Astrocyte (in vitro differentiated cells and primary cell): ENCODE results near the gene XPNPEP1. TPM values are rescaled to one million over a fixed set of nuclear protein-coding genes. Genes with fewer than 3 reads are reported as not detected.
A peak's percentile ranks its signal among the peaks of the same experiment; 100 is the strongest.

ENCODE experiments used
- DNase-seq: peaks from one replicate; pipeline ENCODE4 v3.0.0-alpha.2; 2010; ENCODE audit warnings: low read depth
- FAIRE-seq: peaks from 2 replicates; lab custom pipeline; 2011; peaks lifted over from hg19 to GRCh38; lab: Jason Lieb, UNC
- H2AFZ ChIP-seq: 2 replicates; pipeline ENCODE4 v1.6.0; 2012; ENCODE audit warnings: low read depth, low read length, inconsistent platforms
- H3K27ac ChIP-seq: 2 replicates; pipeline ENCODE4 v1.5.1; 2011; ENCODE audit warnings: low read depth, low read length, inconsistent platforms
- H3K27me3 ChIP-seq: 2 replicates; pipeline ENCODE4 v1.6.0; 2011; ENCODE audit warnings: low read length, inconsistent platforms; ENCODE audit not compliant: insufficient read depth
- H3K36me3 ChIP-seq: 2 replicates; pipeline ENCODE4 v1.5.1; 2011; ENCODE audit warnings: low read length, inconsistent platforms; ENCODE audit not compliant: insufficient read depth
- H3K4me1 ChIP-seq: 2 replicates; pipeline ENCODE4 v1.5.1; 2011; ENCODE audit warnings: low read length, inconsistent platforms; ENCODE audit not compliant: insufficient read depth
- H3K4me2 ChIP-seq: 2 replicates; pipeline ENCODE4 v1.6.0; 2012; ENCODE audit warnings: low read length, inconsistent platforms
- H3K4me3 ChIP-seq: 2 replicates; pipeline ENCODE4 v1.5.1; 2011; ENCODE audit warnings: low read depth, mild to moderate bottlenecking, low read length, inconsistent platforms; ENCODE audit not compliant: insufficient read depth
- H3K79me2 ChIP-seq: 2 replicates; pipeline ENCODE4 v1.6.0; 2012; ENCODE audit warnings: mild to moderate bottlenecking, low read length, inconsistent platforms; ENCODE audit not compliant: insufficient read depth
- H3K9ac ChIP-seq: 2 replicates; pipeline ENCODE4 v1.6.0; 2012; ENCODE audit warnings: mild to moderate bottlenecking, low read length, inconsistent platforms
- H3K9me3 ChIP-seq: 2 replicates; pipeline ENCODE4 v1.5.1; 2012; ENCODE audit warnings: low read depth, mild to moderate bottlenecking, low read length, inconsistent platforms; ENCODE audit not compliant: insufficient read depth
- H4K20me1 ChIP-seq: 2 replicates; pipeline ENCODE4 v1.6.0; 2012; ENCODE audit warnings: low read length, inconsistent platforms; ENCODE audit not compliant: insufficient read depth
- H3K27ac Mint-ChIP-seq: one replicate; pipeline ENCODE4 v1.8.0; 2021; ENCODE audit warnings: mild to moderate bottlenecking, mixed read lengths; ENCODE audit not compliant: unreplicated experiment
- H3K27me3 Mint-ChIP-seq: one replicate; pipeline ENCODE4 v1.8.0; 2021; ENCODE audit warnings: low read depth, mixed read lengths; ENCODE audit not compliant: unreplicated experiment
- H3K36me3 Mint-ChIP-seq: one replicate; pipeline ENCODE4 v1.8.0; 2021; ENCODE audit warnings: low read depth, mixed read lengths; ENCODE audit not compliant: unreplicated experiment
- H3K4me1 Mint-ChIP-seq: one replicate; pipeline ENCODE4 v1.8.0; 2021; ENCODE audit warnings: low read depth, mixed read lengths; ENCODE audit not compliant: unreplicated experiment
- H3K4me3 Mint-ChIP-seq: one replicate; pipeline ENCODE4 v1.8.0; 2021; ENCODE audit warnings: mild to moderate bottlenecking, moderate library complexity, mixed read lengths; ENCODE audit not compliant: unreplicated experiment
- H3K9me3 Mint-ChIP-seq: one replicate; pipeline ENCODE4 v1.8.0; 2021; ENCODE audit warnings: mild to moderate bottlenecking, mixed read lengths; ENCODE audit not compliant: unreplicated experiment
- CTCF ChIP-seq: IDR thresholded peaks from 2 replicates; pipeline ENCODE4 v1.5.1; 2011; ENCODE audit warnings: low read depth, mild to moderate bottlenecking, inconsistent platforms, low read length, moderate library complexity; ENCODE audit not compliant: insufficient read depth
- EZH2 ChIP-seq: IDR thresholded peaks from 2 replicates; pipeline ENCODE4 v1.6.1; 2012; ENCODE audit warnings: mild to moderate bottlenecking, low read length, inconsistent platforms; ENCODE audit not compliant: insufficient read depth
- total RNA-seq: library from RNA; stranded (reverse); gene quantifications from 2 replicates; pipeline ENCODE4 v1.2.1, GENCODE V29; 2021

XPNPEP1 gene
- total RNA-seq, 1 donor from 2014 or later, result 100 TPM

- Histone ChIP-seq H3K27ac (peak overlapping the region; percentile 37), H3K9ac (no peak overlapping the region), H3K4me1 (peaks cover 41% of the 10 kb centered on the region), H2AFZ (no peak overlapping the region), H3K4me3 (no peak overlapping the region), H3K27me3 (no peaks in the 10 kb centered on the region), H3K79me2 (peaks cover 69% of the 10 kb centered on the region), H3K9me3 (no peaks in the 10 kb centered on the region), H3K36me3 (no peaks in the 10 kb centered on the region), H3K4me2 (peak overlapping the region; percentile 12), H4K20me1 (peaks cover 45% of the 10 kb centered on the region)
- Mint-ChIP-seq H3K4me1 (peaks cover 36% of the 10 kb centered on the region), H3K27me3 (no peaks in the 10 kb centered on the region), H3K4me3 (no peak overlapping the region), H3K27ac (peak overlapping the region; percentile 42), H3K36me3 (peaks cover 29% of the 10 kb centered on the region), H3K9me3 (peaks cover 1% of the 10 kb centered on the region)
- FAIRE-seq (no peak), DNase-seq (peak; percentile 71)
- TF ChIP-seq CTCF (no peak), EZH2 (no peak)
These were observed 23.7 kb downstream of the XPNPEP1 start for GRCh38 chr10:109899356-109900331.

GRCh38 chr10:109898666-109899355, 24.5 kb downstream of the XPNPEP1 start:
- Histone ChIP-seq H3K9me3 (no peaks in the 10 kb centered on the region), H3K27me3 (no peaks in the 10 kb centered on the region), H3K27ac (peak overlapping the region; percentile 37), H3K4me1 (peaks cover 47% of the 10 kb centered on the region), H3K9ac (no peak overlapping the region), H4K20me1 (peaks cover 39% of the 10 kb centered on the region), H3K4me3 (no peak overlapping the region), H3K79me2 (peaks cover 65% of the 10 kb centered on the region), H3K36me3 (no peaks in the 10 kb centered on the region), H2AFZ (no peak overlapping the region), H3K4me2 (peak overlapping the region; percentile 12)
- Mint-ChIP-seq H3K27me3 (no peaks in the 10 kb centered on the region), H3K27ac (peak overlapping the region; percentile 60), H3K4me3 (no peak overlapping the region), H3K4me1 (peaks cover 39% of the 10 kb centered on the region), H3K36me3 (peaks cover 26% of the 10 kb centered on the region), H3K9me3 (peaks cover 1% of the 10 kb centered on the region)
- no peak for TF ChIP-seq EZH2
- no peak for TF ChIP-seq CTCF
- DNase-seq (peak; percentile 30), FAIRE-seq (no peak)
